Ishikawa (cell line): ENCODE results near the gene NOSIP.

Experiments
- CEBPB ChIP-seq: IDR thresholded peaks from 2 replicates; pipeline ENCODE4 v1.6.1; 2012
- CREB1 ChIP-seq: IDR thresholded peaks from 2 replicates; pipeline ENCODE4 v1.6.1; 2012; ENCODE audit warnings: low read depth
- EGR1 ChIP-seq: IDR thresholded peaks from 2 replicates; pipeline ENCODE4 v1.6.1; 2012
- EP300 ChIP-seq: IDR thresholded peaks from 2 replicates; pipeline ENCODE4 v1.6.1; 2012; ENCODE audit warnings: borderline replicate concordance
- FOXM1 ChIP-seq: IDR thresholded peaks from 2 replicates; pipeline ENCODE4 v1.6.1; 2012; ENCODE audit warnings: low read depth, borderline replicate concordance
- MAX ChIP-seq: IDR thresholded peaks from 2 replicates; pipeline ENCODE4 v1.6.1; 2012
- NFIC ChIP-seq: IDR thresholded peaks from 2 replicates; pipeline ENCODE4 v1.6.1; 2012
- RAD21 ChIP-seq: IDR thresholded peaks from 2 replicates; pipeline ENCODE4 v1.6.1; 2012; ENCODE audit warnings: low read depth
- REST ChIP-seq: IDR thresholded peaks from 2 replicates; pipeline ENCODE4 v1.6.1; 2012; ENCODE audit warnings: low read depth, mild to moderate bottlenecking
- TAF1 ChIP-seq: IDR thresholded peaks from 2 replicates; pipeline ENCODE4 v1.6.1; 2012; ENCODE audit warnings: low read depth, mild to moderate bottlenecking
- TCF12 ChIP-seq: IDR thresholded peaks from 2 replicates; pipeline ENCODE4 v1.6.1; 2012; ENCODE audit warnings: low read depth
- TEAD4 ChIP-seq: IDR thresholded peaks from 2 replicates; pipeline ENCODE4 v1.6.1; 2012
- USF1 ChIP-seq: IDR thresholded peaks from 2 replicates; pipeline ENCODE4 v1.6.1; 2012
- YY1 ChIP-seq: IDR thresholded peaks from 2 replicates; pipeline ENCODE4 v1.6.1; 2012; ENCODE audit warnings: low read depth
- ZBTB7A ChIP-seq: IDR thresholded peaks from 2 replicates; pipeline ENCODE4 v1.6.1; 2012; ENCODE audit warnings: low read depth

The NOSIP gene

GRCh38 chr19:49614096-49614833 lies 33.9 kb upstream of the NOSIP start:
- TF ChIP-seq EP300 (no peak), RAD21 (no peak), TAF1 (no peak), TEAD4 (no peak), REST (no peak)

- no peak for TF ChIP-seq FOXM1
- no peak for TF ChIP-seq TCF12
- TF ChIP-seq ZBTB7A, result no peak
- no peak for TF ChIP-seq TAF1
- TF ChIP-seq EGR1, result no peak
- TF ChIP-seq TEAD4, result no peak
- no peak for TF ChIP-seq REST
- no peak for TF ChIP-seq RAD21
- TF ChIP-seq NFIC, result no peak
- no peak for TF ChIP-seq MAX
- no peak for TF ChIP-seq USF1
- no peak for TF ChIP-seq YY1
- TF ChIP-seq CEBPB, result no peak
- no peak for TF ChIP-seq CREB1
- TF ChIP-seq EP300, result no peak
Measured at GRCh38 chr19:49613374-49613773, 33.0 kb upstream of the NOSIP start.

- TF ChIP-seq MAX, result no peak
- no peak for TF ChIP-seq TEAD4
Measured at GRCh38 chr19:49609499-49610092, 29.2 kb upstream of the NOSIP start.

GRCh38 chr19:49605605-49606004 lies 25.2 kb upstream of the NOSIP start:
- TF ChIP-seq YY1 (no peak), NFIC (no peak), MAX (no peak), CEBPB (no peak), TCF12 (no peak), FOXM1 (no peak), USF1 (no peak), TEAD4 (no peak), EGR1 (no peak), EP300 (no peak), REST (no peak), RAD21 (no peak), ZBTB7A (no peak)
